Tibial nerve (tissue), 4 donors: ENCODE measurements around the gene GRIN2A.

Source experiments
- CTCF ChIP-seq, 5 experiments: fragments of 200-600 bp in 3 of 5; fragments of 450-650 bp in 2 of 5; sonication (generic) in 3 of 5; IDR thresholded peaks; one replicate each; pipeline ENCODE4 v1.5.1; 2016 to 2019; ENCODE audit warnings: antibody characterized with exemption in 5 of 5, mild to moderate bottlenecking in 3 of 5, moderate library complexity in 2 of 5
- EP300 ChIP-seq, 2 donors: sonication (generic); formaldehyde crosslinking; IDR thresholded peaks; one replicate each; pipeline ENCODE4 v1.6.1; 2017; ENCODE audit warnings: antibody characterized with exemption in 2 of 2, mild to moderate bottlenecking in 1 of 2

GRCh38 chr16:9917691-9918090 is 264.5 kb downstream of the GRIN2A start:
- no peak for TF ChIP-seq CTCF (IDR thresholded peaks at IDR 0.05)
- no peak for TF ChIP-seq EP300 (IDR thresholded peaks at IDR 0.05)
